DOHH2 (cell line): ENCODE results near the gene COL9A2.

ENCODE experiments used
- H3F3A ChIP-seq: fragments of 200-600 bp; sonication (generic), shearing (Covaris generic); 2 replicates; pipeline ENCODE4 v1.6.0; 2016; ENCODE audit warnings: antibody characterized with exemption, mild to moderate bottlenecking; ENCODE audit not compliant: control insufficient read depth, insufficient read depth
- H3K27ac ChIP-seq: fragments of 200-600 bp; sonication (generic); 2 replicates; pipeline ENCODE4 v1.5.1; 2014; ENCODE audit warnings: low read depth, mild to moderate bottlenecking, low read length, moderate library complexity
- H3K27me3 ChIP-seq: fragments of 200-600 bp; sonication (generic); 2 replicates; pipeline ENCODE4 v1.6.1; 2014; ENCODE audit warnings: mild to moderate bottlenecking, low read length, mixed read lengths; ENCODE audit not compliant: control insufficient read depth
- H3K36me3 ChIP-seq: fragments of 200-600 bp; sonication (generic); 2 replicates; pipeline ENCODE4 v1.6.1; 2014; ENCODE audit warnings: mild to moderate bottlenecking, low read length, moderate library complexity, mixed read lengths; ENCODE audit not compliant: control insufficient read depth
- H3K4me1 ChIP-seq: fragments of 200-600 bp; sonication (generic); 2 replicates; pipeline ENCODE4 v1.6.1; 2014; ENCODE audit warnings: mild to moderate bottlenecking, low read length, mixed read lengths; ENCODE audit not compliant: control insufficient read depth
- H3K4me2 ChIP-seq: fragments of 200-600 bp; sonication (generic); 2 replicates; pipeline ENCODE4 v1.6.0; 2014; ENCODE audit warnings: mild to moderate bottlenecking, low read length, moderate library complexity
- H3K4me3 ChIP-seq: fragments of 200-600 bp; sonication (generic); 2 replicates; pipeline ENCODE4 v1.5.1; 2014; ENCODE audit warnings: mild to moderate bottlenecking, low read length, mixed read lengths
- H3K79me2 ChIP-seq: fragments of 200-600 bp; sonication (generic); 2 replicates; pipeline ENCODE4 v1.6.1; 2014; ENCODE audit warnings: mild to moderate bottlenecking, low read length, mixed read lengths; ENCODE audit not compliant: control insufficient read depth
- H3K9me2 ChIP-seq: fragments of 200-600 bp; sonication (generic); replicated peaks from 2 replicates; pipeline ENCODE4 v1.6.1; 2014; ENCODE audit warnings: mild to moderate bottlenecking, low read length, mixed read lengths; ENCODE audit not compliant: control insufficient read depth
- H3K9me3 ChIP-seq: fragments of 200-600 bp; sonication (generic); 2 replicates; pipeline ENCODE4 v1.6.1; 2014; ENCODE audit warnings: antibody characterized with exemption, low read length, mixed read lengths; ENCODE audit not compliant: control insufficient read depth, insufficient read depth
- H4K20me1 ChIP-seq: fragments of 200-600 bp; sonication (generic); 2 replicates; pipeline ENCODE4 v1.6.0; 2014; ENCODE audit warnings: low read depth, mild to moderate bottlenecking, antibody characterized with exemption, low read length, moderate library complexity; ENCODE audit not compliant: control insufficient read depth, insufficient read depth
- CTCF ChIP-seq: fragments of 200-600 bp; sonication (generic); IDR thresholded peaks from one replicate; pipeline ENCODE4 v1.5.1; 2014; ENCODE audit warnings: antibody characterized with exemption, mild to moderate bottlenecking, low read depth, low read length; ENCODE audit not compliant: poor library complexity, severe bottlenecking
- EZH2phosphoT487 ChIP-seq: fragments of 200-600 bp; sonication (generic); IDR thresholded peaks from 2 replicates; pipeline ENCODE4 v1.6.1; 2017; ENCODE audit warnings: borderline replicate concordance, mild to moderate bottlenecking, antibody characterized with exemption, low read length, moderate library complexity, mixed read lengths

COL9A2 gene

GRCh38 chr1:40301066-40301465, 16.0 kb downstream of the COL9A2 start:
- Histone ChIP-seq H3K27me3 (peaks cover 10% of the 10 kb centered on the region), H3F3A (no peaks in the 10 kb centered on the region), H3K27ac (no peak overlapping the region), H3K9me3 (no peaks in the 10 kb centered on the region), H3K9me2 (no peaks in the 10 kb centered on the region), H3K4me2 (no peak overlapping the region), H3K36me3 (no peaks in the 10 kb centered on the region), H4K20me1 (no peaks in the 10 kb centered on the region), H3K79me2 (no peaks in the 10 kb centered on the region), H3K4me3 (no peak overlapping the region), H3K4me1 (no peaks in the 10 kb centered on the region)
- TF ChIP-seq EZH2phosphoT487 (no peak), CTCF (no peak)

DNA sequence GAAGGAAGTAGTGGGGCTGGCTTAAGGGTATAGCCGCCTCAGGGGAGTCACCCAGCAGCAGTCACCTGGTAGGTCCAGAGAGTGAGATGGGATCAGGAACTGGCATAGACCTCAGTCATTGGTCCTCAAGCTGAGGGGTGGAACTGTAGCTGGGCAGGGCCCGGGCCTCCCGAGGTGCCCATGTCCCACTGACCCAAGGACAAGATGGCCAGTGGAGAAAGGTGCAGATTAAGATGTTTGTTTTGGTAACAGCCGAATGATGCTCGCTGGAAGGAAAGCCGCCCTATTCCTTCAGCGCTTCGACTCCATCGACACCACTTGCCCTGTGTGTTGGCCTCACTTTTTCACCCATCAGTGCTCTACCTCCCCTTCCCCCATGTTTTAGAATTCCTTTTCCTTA, 16.4 kb downstream of the COL9A2 start:
- Histone ChIP-seq H3K79me2 (no peaks in the 10 kb centered on the region), H4K20me1 (no peaks in the 10 kb centered on the region), H3K9me2 (no peaks in the 10 kb centered on the region), H3K27me3 (peaks cover 10% of the 10 kb centered on the region), H3K4me1 (no peaks in the 10 kb centered on the region), H3K27ac (no peak overlapping the region), H3K4me3 (no peak overlapping the region), H3F3A (no peaks in the 10 kb centered on the region), H3K4me2 (no peak overlapping the region), H3K36me3 (no peaks in the 10 kb centered on the region), H3K9me3 (no peaks in the 10 kb centered on the region)
- no peak for TF ChIP-seq EZH2phosphoT487
- TF ChIP-seq CTCF, result no peak

DNA sequence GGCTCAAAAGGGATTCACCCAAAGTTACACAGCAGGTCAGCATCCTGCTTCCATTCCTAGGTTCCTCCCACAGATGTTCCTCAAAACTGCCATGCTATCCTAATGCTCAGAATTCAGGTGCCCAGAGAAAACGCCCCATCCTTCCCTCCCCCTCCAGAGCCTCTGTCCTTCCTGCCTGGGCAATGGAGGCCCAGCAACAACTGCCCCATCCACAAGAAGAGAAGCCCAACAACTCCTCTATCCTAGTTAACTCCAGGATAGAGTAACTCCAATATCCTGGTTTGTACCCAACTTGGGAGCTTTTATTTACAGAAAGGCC, 16.9 kb downstream of the COL9A2 start:
- Histone ChIP-seq H3K27me3 (peaks cover 10% of the 10 kb centered on the region), H3K36me3 (no peaks in the 10 kb centered on the region), H4K20me1 (no peaks in the 10 kb centered on the region), H3K4me2 (no peak overlapping the region), H3K9me3 (no peaks in the 10 kb centered on the region), H3K79me2 (no peaks in the 10 kb centered on the region), H3K27ac (no peak overlapping the region), H3K4me3 (no peak overlapping the region), H3K4me1 (no peaks in the 10 kb centered on the region), H3K9me2 (no peaks in the 10 kb centered on the region), H3F3A (no peaks in the 10 kb centered on the region)
- TF ChIP-seq EZH2phosphoT487 (no peak), CTCF (no peak)
